ENCODE data around the gene ADCY4.
A peak's percentile ranks its signal among the peaks of the same experiment; 100 is the strongest.

The ADCY4 gene

GRCh38 chr14:24338843-24339242 is 4.0 kb upstream of the ADCY4 start:
- DNase-seq, result no peak

GRCh38 chr14:24337824-24338175 is 2.9 kb upstream of the ADCY4 start:
- no peak for DNase-seq

- DNase-seq, result no peak
Measured at GRCh38 chr14:24337144-24337823, 2.4 kb upstream of the ADCY4 start.

DNA sequence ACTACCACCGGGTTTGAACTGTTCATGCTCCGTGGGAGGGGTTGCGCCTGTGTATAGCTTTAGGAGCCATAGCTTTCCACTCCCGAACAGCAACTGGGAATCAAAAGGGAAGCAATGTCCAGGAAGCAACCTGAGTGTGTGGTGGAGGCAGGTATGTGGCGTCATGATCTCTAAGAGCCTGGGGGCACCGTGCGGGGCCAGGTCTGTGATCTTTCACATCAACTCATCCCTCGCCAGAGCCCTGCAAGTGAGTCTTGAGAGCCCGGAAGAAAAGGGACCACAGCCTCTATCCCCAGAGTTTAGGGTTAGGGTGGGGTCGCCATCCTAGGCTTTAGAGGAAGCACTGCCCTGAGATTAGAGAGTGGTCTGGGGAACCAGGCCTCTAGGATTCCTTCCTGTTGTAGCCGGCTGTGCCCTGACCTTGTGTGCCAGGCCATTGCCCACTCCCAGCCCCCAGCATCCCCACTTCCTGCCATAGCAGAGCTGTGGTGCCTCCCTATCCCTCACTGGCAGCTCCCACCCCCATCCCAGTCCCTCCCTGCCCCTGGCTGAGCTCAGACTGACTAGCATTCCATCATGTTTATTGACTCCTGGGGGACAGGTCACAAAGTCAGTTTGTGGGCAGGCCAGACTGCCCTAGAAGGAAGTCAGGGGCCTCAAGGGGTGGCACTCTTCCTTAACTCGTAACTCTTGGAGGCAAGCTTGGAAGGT is 745 bp upstream of the ADCY4 start:
- DNase-seq, result no peak

DNA sequence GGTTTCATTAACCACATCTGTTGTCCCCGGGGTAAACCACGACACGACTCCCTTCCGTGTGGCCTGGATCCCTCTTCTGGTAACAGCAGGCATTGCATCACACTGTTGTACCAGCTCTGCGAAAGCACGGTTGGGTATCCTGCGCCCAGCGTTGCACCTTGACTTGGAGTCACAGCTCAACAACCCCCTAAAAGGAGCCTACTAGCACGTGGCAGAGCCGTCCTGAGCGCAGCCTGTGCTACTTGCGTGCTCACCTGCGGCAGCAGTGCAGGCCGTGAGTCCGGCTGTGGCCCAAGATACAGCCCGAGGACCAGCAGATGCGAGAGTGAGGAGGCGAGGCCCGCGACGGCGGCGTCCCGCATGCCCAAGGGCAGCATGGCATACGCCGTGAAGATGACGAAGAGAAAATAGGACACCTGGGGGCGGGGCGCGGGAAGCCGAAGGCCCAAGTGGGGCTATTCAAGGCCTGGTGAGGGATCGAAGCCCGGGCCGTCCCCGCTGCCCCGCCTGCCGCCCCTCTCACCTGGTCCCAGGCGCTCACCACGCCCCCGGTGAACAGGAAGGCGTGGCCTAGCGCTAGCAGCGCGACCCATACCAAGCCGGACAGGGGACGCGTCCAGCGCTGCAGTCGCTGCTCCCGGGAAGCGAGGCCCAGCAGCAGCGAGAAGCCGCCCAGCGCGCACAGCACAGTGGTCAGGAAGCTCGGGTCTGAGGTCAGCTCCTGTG is 2.4 kb downstream of the ADCY4 start:
- peak; percentile 80 to 93 for DNase-seq

- DNase-seq, result peak; percentile 72 to 92
Measured at GRCh38 chr14:24331731-24332267, 3.1 kb downstream of the ADCY4 start.

DNA sequence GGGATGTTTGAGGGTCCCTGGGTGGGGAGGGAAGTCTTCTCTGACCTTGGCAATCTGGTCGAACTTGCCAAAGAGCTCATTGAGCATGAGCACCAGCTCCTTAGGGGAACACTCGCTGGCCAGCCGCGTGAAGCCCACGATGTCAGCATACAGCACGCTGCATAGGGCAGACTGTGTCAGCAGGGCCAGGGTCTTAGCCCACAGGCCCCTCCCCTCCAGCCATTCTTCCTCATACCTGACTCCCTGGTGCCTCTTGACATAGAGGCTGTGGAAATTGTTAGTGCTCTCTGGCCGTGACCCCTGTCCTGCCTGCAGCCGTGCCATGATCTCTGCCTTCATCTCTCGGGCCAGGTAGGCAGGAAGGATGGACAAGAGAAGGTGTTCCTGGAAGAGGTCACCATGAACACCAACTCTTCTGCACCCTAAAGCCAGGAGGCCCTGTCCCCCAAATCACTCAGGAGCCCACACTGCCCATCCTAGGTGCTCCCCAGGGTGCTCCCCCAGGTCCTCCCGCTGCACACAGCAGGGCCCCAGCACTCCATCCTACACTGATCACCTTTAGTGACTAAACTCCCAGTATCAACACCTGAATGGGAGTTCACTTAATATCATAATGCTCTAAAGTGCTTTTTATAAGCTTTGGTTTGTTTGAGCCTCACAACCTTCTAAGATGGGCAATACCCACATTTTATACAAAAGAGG is 3.7 kb downstream of the ADCY4 start:
- no peak for DNase-seq

DNA sequence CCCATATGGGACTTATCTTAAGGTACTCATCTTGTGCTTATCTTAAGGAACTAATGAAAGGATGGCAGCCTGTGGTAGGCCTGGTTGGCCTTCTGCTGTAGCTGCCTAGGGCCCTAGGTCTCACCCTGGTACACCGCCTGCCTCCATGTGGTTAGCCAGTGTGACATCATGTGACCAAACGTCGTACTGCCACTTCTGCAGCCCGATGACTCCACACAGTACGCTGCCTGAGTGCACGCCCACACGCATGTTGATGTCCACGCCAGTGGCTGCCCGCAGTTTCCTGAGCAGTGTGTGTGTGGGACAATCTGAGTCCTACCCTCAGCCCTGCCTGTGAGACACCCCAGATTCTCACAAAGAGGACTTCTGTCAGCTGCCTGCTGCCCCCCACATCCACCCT is 5.1 kb downstream of the ADCY4 start:
- no peak for DNase-seq

DNA sequence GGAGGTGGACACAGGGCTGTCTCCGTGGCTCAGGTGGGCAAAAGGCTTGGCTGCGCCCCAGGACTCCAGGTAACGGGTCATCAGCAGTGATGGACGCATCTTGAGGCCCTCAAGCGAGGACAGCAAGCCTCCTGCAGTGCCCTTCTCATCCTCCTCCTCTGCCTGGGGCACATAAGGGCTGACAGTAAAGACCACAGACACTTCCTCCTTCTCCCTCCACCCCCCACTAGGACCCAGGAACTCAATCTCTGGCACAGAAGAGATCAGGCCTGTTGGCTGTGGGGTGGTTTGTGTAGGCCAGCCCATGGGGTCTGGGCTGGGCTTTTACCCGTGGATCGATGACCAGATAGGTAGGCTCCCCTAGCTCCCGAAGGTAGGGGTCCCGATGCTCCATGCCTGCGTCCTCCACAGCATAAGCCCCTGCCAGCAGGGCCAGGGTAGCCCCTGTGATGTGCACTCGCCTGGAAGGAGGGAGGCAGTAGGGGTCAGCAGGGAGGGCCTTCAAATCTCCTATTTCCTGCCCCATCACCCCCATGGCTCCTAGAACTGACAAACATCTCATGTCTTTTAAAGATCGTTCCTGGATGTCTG is 5.7 kb downstream of the ADCY4 start:
- DNase-seq, result no peak

DNA sequence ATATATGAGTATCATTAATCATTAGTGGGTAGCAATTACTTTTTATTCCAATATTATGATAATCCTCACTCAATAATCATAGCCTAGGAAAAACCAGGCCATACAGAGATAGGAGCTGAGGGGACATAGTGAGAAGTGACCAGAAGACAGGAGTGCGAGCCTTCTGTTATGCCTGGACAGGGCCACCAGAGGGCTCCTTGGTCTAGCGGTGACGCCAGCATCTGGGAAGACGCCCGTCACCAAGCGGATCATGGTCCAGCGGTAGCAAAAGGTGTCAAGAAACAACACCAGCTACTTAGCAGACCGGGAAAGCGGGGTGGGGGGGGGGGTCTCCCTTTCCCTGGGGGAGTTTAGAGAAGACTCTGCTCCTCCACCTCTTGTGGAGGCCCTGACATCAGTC is 7.0 kb downstream of the ADCY4 start:
- peak in 1 of 2 experiments; percentile 50 for DNase-seq

DNA sequence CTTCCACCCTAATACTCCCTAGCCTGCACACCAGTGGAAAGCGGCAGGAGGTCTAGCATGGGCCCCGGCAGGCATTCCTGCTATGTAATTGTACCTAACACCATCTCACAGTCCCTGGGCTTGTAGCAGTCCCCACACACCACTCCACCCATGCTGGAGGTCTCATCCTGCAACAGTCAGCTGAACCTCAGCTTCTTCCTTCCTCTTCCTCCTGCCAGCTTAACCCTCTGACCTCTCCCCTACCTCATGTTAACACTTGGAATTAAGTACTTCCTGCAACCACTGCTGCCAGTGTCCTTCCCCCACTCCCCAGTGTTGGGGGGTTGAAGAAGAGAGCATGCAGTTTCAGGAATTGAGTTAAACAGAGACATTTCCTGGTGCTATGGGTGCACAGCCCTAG is 7.6 kb downstream of the ADCY4 start:
- DNase-seq, result no peak

- DNase-seq, result no peak
Measured at GRCh38 chr14:24325963-24326362, 8.9 kb downstream of the ADCY4 start.

GRCh38 chr14:24325041-24325530 is 9.8 kb downstream of the ADCY4 start:
- DNase-seq, result no peak

DNA sequence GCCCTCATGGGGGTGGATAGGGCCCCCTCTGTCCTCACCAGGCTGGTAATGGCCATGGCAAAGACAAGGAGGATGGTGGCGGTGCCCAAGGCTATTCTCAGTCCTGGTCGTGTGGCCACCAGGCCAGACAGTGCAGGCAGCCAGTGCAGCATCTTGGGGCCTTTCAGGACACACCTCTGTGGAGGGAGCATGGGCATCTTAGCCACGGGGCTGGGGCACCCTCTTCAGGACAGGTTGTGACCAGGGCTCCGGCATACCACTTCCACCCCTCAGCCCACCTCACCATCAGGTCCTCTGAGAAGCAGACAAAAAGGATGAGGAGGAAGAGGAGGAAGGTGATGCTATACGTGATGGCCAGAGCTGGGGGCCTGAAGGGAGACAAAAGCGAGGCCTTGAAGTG is 10.8 kb downstream of the ADCY4 start:
- DNase-seq, result no peak

DNA sequence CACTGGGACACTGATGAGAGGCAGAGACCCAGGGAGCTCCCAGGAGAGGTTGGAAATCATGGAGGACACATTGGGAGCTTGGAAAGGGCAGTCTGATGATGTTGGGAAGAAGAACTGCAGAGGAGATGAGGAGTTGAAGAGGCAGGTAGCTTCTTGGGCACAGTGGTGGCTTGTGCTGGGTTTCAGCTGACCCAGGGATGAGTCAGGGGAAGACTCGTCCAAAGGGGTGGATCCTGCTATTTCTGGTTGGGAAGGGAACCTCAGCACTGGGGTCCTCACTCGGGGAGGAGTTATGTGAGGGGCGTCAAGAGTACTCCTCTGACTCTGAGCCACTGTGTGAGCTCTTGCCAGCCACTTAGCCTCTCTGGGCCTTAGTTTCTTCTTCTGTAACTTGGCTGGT is 11.5 kb downstream of the ADCY4 start:
- DNase-seq, result no peak

- DNase-seq, result no peak
Measured at GRCh38 chr14:24322672-24323071, 12.2 kb downstream of the ADCY4 start.

- no peak for DNase-seq
Measured at GRCh38 chr14:24321212-24321975, 13.5 kb downstream of the ADCY4 start.

DNA sequence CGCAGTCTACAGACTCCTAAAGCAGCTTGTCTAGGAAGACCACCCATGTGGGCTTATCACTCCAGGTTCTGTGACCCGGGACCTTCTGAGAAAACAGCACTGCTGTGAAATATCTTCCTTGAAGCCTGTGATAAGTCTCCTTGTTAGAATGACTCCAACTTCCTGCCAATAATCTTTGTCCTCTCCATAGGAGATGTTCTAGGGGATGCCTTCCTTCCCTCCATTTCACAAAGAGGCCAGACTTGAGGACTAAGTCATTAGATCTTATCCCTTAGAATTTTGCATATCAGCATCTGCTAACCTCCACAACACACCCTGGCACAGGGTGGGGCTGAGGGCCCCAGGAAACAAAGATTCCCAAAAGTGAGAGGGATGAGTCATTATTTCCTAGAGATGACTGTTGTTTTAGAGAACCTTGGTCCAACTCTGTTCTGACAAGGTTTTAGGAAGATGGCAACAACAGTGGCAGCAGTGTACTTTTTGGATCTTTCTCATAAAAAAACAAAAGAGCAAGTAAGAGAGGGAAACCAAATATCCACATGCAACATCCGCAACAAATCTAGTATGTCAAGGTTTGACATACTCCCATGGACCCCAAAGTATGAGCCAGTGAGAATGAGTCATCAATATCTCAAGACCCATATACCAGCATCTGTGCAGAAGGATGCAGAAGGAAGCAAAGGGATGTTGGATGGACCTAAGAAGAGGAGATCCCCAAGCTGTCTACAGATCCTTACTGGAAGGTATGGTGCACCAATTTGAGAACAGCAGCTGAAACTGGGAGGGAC is 17.5 kb downstream of the ADCY4 start:
- no peak for DNase-seq

DNA sequence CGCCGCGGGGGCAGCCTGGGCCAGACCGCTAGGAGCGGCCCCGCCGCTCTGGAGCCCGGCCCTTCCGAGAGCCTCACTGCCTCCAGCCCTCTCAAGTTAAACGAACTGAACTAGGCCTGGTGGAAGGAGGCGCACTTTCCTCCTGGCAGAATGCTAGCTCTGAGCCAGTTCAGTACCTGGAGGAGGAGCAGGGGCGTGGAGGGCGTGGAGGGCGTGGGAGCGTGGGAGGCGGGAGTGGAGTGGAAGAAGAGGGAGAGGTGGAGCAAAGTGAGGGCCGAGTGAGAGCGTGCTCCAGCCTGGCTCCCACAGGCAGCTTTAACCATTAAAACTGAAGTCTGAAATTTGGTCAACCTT is 18.3 kb downstream of the ADCY4 start:
- DNase-seq, result no peak

DNA sequence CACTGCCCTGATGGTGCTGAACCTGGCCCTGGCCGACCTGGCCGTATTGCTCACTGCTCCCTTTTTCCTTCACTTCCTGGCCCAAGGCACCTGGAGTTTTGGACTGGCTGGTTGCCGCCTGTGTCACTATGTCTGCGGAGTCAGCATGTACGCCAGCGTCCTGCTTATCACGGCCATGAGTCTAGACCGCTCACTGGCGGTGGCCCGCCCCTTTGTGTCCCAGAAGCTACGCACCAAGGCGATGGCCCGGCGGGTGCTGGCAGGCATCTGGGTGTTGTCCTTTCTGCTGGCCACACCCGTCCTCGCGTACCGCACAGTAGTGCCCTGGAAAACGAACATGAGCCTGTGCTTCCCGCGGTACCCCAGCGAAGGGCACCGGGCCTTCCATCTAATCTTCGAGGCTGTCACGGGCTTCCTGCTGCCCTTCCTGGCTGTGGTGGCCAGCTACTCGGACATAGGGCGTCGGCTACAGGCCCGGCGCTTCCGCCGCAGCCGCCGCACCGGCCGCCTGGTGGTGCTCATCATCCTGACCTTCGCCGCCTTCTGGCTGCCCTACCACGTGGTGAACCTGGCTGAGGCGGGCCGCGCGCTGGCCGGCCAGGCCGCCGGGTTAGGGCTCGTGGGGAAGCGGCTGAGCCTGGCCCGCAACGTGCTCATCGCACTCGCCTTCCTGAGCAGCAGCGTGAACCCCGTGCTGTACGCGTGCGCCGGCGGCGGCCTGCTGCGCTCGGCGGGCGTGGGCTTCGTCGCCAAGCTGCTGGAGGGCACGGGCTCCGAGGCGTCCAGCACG is 18.9 kb downstream of the ADCY4 start:
- peak; percentile 19 to 47 for DNase-seq

All from NCI-H524 (cell line).